GM12873 (cell line): ENCODE results near the gene PI4KA.

Source experiments
- CTCF ChIP-seq: IDR thresholded peaks from 2 replicates; pipeline ENCODE4 v1.5.1; 2012; ENCODE audit warnings: low read depth, mild to moderate bottlenecking, moderate library complexity, low read length, control low read depth; ENCODE audit not compliant: insufficient read depth; ENCODE audit errors: missing control alignments

Gene PI4KA

DNA sequence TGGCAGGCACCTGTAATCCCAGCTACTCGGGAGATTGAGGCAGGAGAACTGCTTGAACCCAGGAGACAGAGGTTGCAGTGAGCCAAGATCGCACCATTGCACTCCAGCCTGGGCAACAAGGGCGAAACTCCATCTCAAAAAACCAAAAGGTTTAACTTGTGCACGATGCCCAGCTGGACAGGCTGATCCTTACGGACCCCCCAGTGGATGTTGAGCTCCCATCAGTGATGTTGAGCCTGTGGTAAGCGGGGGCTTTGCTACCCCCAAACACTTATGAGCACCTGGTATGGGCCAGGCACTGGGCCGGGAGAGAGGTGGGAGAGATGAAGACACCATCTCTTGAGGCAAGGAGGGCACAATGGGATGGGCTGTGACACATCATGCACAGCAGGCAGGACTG lies 92.1 kb downstream of the PI4KA start:
- no peak for TF ChIP-seq CTCF

DNA sequence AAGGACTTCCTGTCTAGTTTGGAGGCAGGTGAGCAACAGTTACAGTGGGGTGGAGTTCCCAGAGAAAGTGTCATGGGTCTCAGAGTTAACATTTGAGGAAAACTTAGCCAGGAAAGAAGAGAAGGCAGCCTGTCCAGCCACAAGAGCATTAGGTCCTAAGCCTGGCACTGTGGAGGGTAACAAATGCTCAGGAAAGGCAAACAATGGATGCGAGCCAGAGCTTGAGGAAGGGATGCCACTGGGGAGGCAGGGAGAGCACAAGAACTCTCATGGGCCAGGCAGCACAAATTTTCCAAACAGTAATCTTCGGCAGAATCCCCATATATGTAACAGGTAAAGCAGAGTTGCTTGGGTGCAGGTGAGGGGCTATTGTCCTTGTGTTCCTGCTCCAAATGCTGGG lies 92.7 kb downstream of the PI4KA start:
- no peak for TF ChIP-seq CTCF

DNA sequence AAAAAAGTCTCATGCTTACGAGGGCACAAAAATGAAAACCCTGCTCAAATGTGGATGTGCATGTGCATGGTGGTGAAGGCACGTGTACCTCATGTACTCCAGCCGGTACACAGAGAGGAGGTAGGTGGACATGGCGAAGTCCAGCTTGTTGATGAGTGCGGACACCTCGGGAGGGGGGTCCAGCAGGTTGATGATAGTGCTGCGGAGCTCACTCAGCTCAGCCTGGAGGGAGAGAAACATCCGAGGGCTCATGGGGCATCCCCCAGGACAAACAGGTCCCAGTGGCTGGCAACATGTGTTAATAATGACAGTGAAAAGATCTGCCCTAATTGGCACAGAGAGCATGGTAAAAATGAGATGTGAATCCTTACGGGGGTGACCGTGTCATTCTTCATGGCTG lies 93.9 kb downstream of the PI4KA start:
- TF ChIP-seq CTCF: no peak

DNA sequence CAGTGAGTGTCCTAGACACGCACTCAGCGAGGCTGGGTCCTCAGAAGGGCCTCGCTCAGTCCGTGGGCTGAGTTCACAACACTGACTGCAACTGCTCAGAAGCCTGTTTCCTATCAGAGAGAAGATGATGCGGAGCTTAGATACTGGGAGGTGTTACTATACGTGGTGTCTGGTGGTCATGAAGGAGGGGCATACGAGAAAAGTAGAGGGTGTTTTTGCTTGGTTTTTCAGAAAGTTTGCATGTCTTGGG lies 94.2 kb downstream of the PI4KA start:
- TF ChIP-seq CTCF: no peak

GRCh38 chr22:20763630-20764470 lies 94.8 kb downstream of the PI4KA start:
- no peak for TF ChIP-seq CTCF

- TF ChIP-seq CTCF: no peak
Observed at GRCh38 chr22:20762233-20762796, 96.3 kb downstream of the PI4KA start.

GRCh38 chr22:20761536-20761935 lies 97.1 kb downstream of the PI4KA start:
- no peak for TF ChIP-seq CTCF
